Hepatocyte (in vitro differentiated cells): ENCODE results near the gene BCAS3.

Experiments used
- CTCF ChIP-seq: fragments of 200-600 bp; sonication (generic); IDR thresholded peaks from 2 replicates; pipeline ENCODE4 v1.5.1; 2016; ENCODE audit warnings: antibody characterized with exemption, mild to moderate bottlenecking; ENCODE audit not compliant: poor library complexity
- EZH2 ChIP-seq: fragments of 200-600 bp; sonication (generic); IDR thresholded peaks from 2 replicates; pipeline ENCODE4 v1.6.1; 2016; ENCODE audit warnings: antibody characterized with exemption, mild to moderate bottlenecking, borderline replicate concordance
- EZH2phosphoT487 ChIP-seq: fragments of 200-600 bp; sonication (generic); IDR thresholded peaks from one replicate; pipeline ENCODE4 v1.6.1; 2018; ENCODE audit warnings: antibody characterized with exemption, mild to moderate bottlenecking, low read depth, moderate library complexity; ENCODE audit not compliant: unreplicated experiment, severe bottlenecking

- TF ChIP-seq CTCF (no peak), EZH2 (no peak), EZH2phosphoT487 (no peak)
Observed at GRCh38 chr17:60899115-60899514, 221.5 kb downstream of the BCAS3 start.
